Measurements from ENCODE around the gene CCN5.

CCN5 gene

GRCh38 chr20:44723391-44723790 is 8.2 kb downstream of the CCN5 start:
- no peak for TF ChIP-seq REST (IDR thresholded peaks at IDR 0.05; ENCODE audit: low read depth)
- TF ChIP-seq YY1 (IDR thresholded peaks at IDR 0.05; ENCODE audit: low read depth), result no peak
- TF ChIP-seq EGR1 (IDR thresholded peaks at IDR 0.05), result no peak
- TF ChIP-seq CREB1 (IDR thresholded peaks at IDR 0.05; ENCODE audit: low read depth), result no peak
- TF ChIP-seq NFIC (IDR thresholded peaks at IDR 0.05), result no peak
- TF ChIP-seq CEBPB (IDR thresholded peaks at IDR 0.05), result no peak
- TF ChIP-seq TCF12 (IDR thresholded peaks at IDR 0.05; ENCODE audit: low read depth), result no peak
- TF ChIP-seq EP300 (IDR thresholded peaks at IDR 0.05; ENCODE audit: borderline replicate concordance), result no peak
- TF ChIP-seq TAF1 (IDR thresholded peaks at IDR 0.05; ENCODE audit: low read depth), result no peak
- no peak for TF ChIP-seq MAX (IDR thresholded peaks at IDR 0.05)
- TF ChIP-seq FOXM1 (IDR thresholded peaks at IDR 0.05; ENCODE audit: borderline replicate concordance, low read depth), result no peak
- no peak for TF ChIP-seq RAD21 (IDR thresholded peaks at IDR 0.05; ENCODE audit: low read depth)
- TF ChIP-seq TEAD4 (IDR thresholded peaks at IDR 0.05), result no peak

GRCh38 chr20:44723798-44724362 is 8.7 kb downstream of the CCN5 start:
- TF ChIP-seq CEBPB (IDR thresholded peaks at IDR 0.05) (no peak), RAD21 (IDR thresholded peaks at IDR 0.05; ENCODE audit: low read depth) (no peak), YY1 (IDR thresholded peaks at IDR 0.05; ENCODE audit: low read depth) (no peak), CREB1 (IDR thresholded peaks at IDR 0.05; ENCODE audit: low read depth) (no peak), EGR1 (IDR thresholded peaks at IDR 0.05) (no peak), TEAD4 (IDR thresholded peaks at IDR 0.05) (no peak), FOXM1 (IDR thresholded peaks at IDR 0.05; ENCODE audit: borderline replicate concordance, low read depth) (no peak), REST (IDR thresholded peaks at IDR 0.05; ENCODE audit: low read depth) (no peak), NFIC (IDR thresholded peaks at IDR 0.05) (no peak), TCF12 (IDR thresholded peaks at IDR 0.05; ENCODE audit: low read depth) (no peak), TAF1 (IDR thresholded peaks at IDR 0.05; ENCODE audit: low read depth) (no peak), USF1 (IDR thresholded peaks at IDR 0.05) (no peak), EP300 (IDR thresholded peaks at IDR 0.05; ENCODE audit: borderline replicate concordance) (no peak), MAX (IDR thresholded peaks at IDR 0.05) (no peak), ZBTB7A (IDR thresholded peaks at IDR 0.05; ENCODE audit: low read depth) (no peak)

GRCh38 chr20:44724423-44725091 is 9.4 kb downstream of the CCN5 start:
- TF ChIP-seq REST (IDR thresholded peaks at IDR 0.05; ENCODE audit: low read depth), result no peak
- no peak for TF ChIP-seq MAX (IDR thresholded peaks at IDR 0.05)
- TF ChIP-seq TEAD4 (IDR thresholded peaks at IDR 0.05), result no peak
- TF ChIP-seq ZBTB7A (IDR thresholded peaks at IDR 0.05; ENCODE audit: low read depth), result no peak
- TF ChIP-seq RAD21 (IDR thresholded peaks at IDR 0.05; ENCODE audit: low read depth), result no peak

- no peak for TF ChIP-seq TAF1 (IDR thresholded peaks at IDR 0.05; ENCODE audit: low read depth)
- no peak for TF ChIP-seq REST (IDR thresholded peaks at IDR 0.05; ENCODE audit: low read depth)
- TF ChIP-seq YY1 (IDR thresholded peaks at IDR 0.05; ENCODE audit: low read depth), result no peak
- TF ChIP-seq TEAD4 (IDR thresholded peaks at IDR 0.05), result no peak
- no peak for TF ChIP-seq EP300 (IDR thresholded peaks at IDR 0.05; ENCODE audit: borderline replicate concordance)
- no peak for TF ChIP-seq NFIC (IDR thresholded peaks at IDR 0.05)
- no peak for TF ChIP-seq TCF12 (IDR thresholded peaks at IDR 0.05; ENCODE audit: low read depth)
- no peak for TF ChIP-seq CEBPB (IDR thresholded peaks at IDR 0.05)
- no peak for TF ChIP-seq CREB1 (IDR thresholded peaks at IDR 0.05; ENCODE audit: low read depth)
- TF ChIP-seq EGR1 (IDR thresholded peaks at IDR 0.05), result no peak
- no peak for TF ChIP-seq FOXM1 (IDR thresholded peaks at IDR 0.05; ENCODE audit: borderline replicate concordance, low read depth)
- TF ChIP-seq RAD21 (IDR thresholded peaks at IDR 0.05; ENCODE audit: low read depth), result no peak
- no peak for TF ChIP-seq ZBTB7A (IDR thresholded peaks at IDR 0.05; ENCODE audit: low read depth)
These were observed 10.7 kb downstream of the CCN5 start for GRCh38 chr20:44725837-44726236.
